ENCODE data around the gene VEZT. TPM values are rescaled to one million over a fixed set of nuclear protein-coding genes. Genes with fewer than 3 reads are reported as not detected.

VEZT gene
- total and polyA plus RNA-seq, 9 of the 15 experiments (the other 6 are each of a cell fraction or from before 2014, with no cell fraction given) = 16.1 to 61.5 (median 32.6) TPM

DNA sequence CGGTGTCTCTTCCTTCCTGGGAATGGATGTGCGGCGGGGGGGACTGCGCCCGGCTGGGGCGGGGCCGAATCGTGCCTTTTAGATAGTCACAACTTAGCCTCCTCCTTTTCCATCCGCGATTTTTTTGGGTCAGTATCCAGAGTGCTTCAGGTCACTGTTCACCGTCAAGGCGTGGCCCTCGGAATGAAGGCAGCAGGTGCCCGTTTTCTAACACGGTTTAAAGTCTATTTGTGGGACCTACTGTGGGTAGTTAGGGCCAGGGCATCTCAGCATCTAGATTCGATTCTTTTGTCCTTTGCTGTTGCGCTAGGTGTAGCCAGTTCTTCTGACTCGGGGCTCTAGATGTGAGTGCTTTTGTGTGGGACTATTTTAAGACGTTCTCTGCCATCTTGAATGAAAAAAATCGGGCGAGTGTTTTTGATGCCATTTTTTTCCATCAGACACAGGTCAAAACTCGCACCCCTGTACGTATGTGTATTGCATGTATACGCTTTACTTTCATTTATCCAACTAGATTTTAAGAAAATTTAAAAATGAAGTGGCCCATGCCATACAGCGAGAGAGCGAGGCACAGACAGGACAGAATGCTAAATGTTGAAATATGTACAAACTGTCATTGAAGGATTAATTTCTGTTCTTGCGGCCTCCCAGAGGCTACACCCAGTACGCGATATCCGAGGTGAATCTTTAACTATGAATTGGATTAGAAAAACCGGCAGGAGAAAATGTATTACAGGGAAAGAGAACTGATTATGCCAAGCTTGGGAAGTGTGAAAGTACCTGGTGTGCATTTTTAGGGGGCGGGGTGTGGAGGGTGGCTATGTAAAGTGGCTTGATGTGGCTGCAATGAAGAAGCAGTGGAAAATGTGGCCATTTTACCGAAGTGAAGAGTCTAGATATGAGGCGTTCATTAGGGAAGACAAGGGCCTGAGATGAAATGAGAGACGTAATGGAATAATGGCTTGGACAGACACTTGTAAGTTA is 835 bp downstream of the VEZT start (continued):
- TF ChIP-seq, protein P1, sequence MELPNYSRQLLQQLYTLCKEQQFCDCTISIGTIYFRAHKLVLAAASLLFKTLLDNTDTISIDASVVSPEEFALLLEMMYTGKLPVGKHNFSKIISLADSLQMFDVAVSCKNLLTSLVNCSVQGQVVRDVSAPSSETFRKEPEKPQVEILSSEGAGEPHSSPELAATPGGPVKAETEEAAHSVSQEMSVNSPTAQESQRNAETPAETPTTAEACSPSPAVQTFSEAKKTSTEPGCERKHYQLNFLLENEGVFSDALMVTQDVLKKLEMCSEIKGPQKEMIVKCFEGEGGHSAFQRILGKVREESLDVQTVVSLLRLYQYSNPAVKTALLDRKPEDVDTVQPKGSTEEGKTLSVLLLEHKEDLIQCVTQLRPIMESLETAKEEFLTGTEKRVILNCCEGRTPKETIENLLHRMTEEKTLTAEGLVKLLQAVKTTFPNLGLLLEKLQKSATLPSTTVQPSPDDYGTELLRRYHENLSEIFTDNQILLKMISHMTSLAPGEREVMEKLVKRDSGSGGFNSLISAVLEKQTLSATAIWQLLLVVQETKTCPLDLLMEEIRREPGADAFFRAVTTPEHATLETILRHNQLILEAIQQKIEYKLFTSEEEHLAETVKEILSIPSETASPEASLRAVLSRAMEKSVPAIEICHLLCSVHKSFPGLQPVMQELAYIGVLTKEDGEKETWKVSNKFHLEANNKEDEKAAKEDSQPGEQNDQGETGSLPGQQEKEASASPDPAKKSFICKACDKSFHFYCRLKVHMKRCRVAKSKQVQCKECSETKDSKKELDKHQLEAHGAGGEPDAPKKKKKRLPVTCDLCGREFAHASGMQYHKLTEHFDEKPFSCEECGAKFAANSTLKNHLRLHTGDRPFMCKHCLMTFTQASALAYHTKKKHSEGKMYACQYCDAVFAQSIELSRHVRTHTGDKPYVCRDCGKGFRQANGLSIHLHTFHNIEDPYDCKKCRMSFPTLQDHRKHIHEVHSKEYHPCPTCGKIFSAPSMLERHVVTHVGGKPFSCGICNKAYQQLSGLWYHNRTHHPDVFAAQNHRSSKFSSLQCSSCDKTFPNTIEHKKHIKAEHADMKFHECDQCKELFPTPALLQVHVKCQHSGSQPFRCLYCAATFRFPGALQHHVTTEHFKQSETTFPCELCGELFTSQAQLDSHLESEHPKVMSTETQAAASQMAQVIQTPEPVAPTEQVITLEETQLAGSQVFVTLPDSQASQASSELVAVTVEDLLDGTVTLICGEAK (IDR thresholded peaks at IDR 0.05) = no peak
- TF ChIP-seq, protein P1 (CRISPR knock-in tag; IDR thresholded peaks at IDR 0.05) = no peak
- no peak for TF ChIP-seq ZNF444 (CRISPR knock-in tag; IDR thresholded peaks at IDR 0.05)
- no peak for TF ChIP-seq CBX8 (IDR thresholded peaks at IDR 0.05; ENCODE audit: borderline replicate concordance, extremely low read depth, low read depth, low read length, poor library complexity, severe bottlenecking)
- no peak for TF ChIP-seq NR2C2 (CRISPR knock-in tag; IDR thresholded peaks at IDR 0.05)
- peak; percentile 48; the same call in 1 of the 2 replicates for TF ChIP-seq NR2C2 (tag; IDR thresholded peaks at IDR 0.05)
- no peak for TF ChIP-seq ZKSCAN8 (CRISPR knock-in tag; IDR thresholded peaks at IDR 0.05)
- TF ChIP-seq NFE2L1 (tag; IDR thresholded peaks at IDR 0.05; ENCODE audit: borderline replicate concordance, low read depth) = no peak
- TF ChIP-seq LEF1 (IDR thresholded peaks at IDR 0.05) = no peak
- TF ChIP-seq, protein P2, sequence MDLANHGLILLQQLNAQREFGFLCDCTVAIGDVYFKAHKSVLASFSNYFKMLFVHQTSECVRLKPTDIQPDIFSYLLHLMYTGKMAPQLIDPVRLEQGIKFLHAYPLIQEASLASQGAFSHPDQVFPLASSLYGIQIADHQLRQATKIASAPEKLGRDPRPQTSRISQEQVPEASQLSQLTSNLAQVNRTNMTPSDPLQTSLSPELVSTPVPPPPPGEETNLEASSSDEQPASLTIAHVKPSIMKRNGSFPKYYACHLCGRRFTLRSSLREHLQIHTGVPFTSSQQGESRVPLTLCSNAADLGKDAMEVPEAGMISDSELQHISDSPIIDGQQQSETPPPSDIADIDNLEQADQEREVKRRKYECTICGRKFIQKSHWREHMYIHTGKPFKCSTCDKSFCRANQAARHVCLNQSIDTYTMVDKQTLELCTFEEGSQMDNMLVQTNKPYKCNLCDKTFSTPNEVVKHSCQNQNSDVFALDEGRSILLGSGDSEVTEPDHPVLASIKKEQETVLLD (IDR thresholded peaks at IDR 0.05) = no peak; the same call in 1 of the 2 replicates
- TF ChIP-seq, protein P3, sequence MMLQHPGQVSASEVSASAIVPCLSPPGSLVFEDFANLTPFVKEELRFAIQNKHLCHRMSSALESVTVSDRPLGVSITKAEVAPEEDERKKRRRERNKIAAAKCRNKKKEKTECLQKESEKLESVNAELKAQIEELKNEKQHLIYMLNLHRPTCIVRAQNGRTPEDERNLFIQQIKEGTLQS (IDR thresholded peaks at IDR 0.05) = no peak
- TF ChIP-seq, protein P3 (CRISPR knock-in tag; conservative IDR thresholded peaks at IDR 0.05) = no peak
- TF ChIP-seq, protein P4, sequence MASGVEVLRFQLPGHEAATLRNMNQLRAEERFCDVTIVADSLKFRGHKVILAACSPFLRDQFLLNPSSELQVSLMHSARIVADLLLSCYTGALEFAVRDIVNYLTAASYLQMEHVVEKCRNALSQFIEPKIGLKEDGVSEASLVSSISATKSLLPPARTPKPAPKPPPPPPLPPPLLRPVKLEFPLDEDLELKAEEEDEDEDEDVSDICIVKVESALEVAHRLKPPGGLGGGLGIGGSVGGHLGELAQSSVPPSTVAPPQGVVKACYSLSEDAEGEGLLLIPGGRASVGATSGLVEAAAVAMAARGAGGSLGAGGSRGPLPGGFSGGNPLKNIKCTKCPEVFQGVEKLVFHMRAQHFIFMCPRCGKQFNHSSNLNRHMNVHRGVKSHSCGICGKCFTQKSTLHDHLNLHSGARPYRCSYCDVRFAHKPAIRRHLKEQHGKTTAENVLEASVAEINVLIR (CRISPR knock-in tag; IDR thresholded peaks at IDR 0.05) = no peak

Data from K562 (cell line).